K562 (cell line): ENCODE results near the gene MRPL2. TPM values are rescaled to one million over a fixed set of nuclear protein-coding genes. Genes with fewer than 3 reads are reported as not detected.

ENCODE experiments used
- C11orf30 ChIP-seq: fragments of 450-650 bp; IDR thresholded peaks from 2 replicates; pipeline ENCODE4 v1.6.1; 2016; ENCODE audit warnings: low read depth, mild to moderate bottlenecking
- CREM ChIP-seq: IDR thresholded peaks from 2 replicates; pipeline ENCODE4 v1.6.1; 2014; ENCODE audit warnings: antibody characterized with exemption, low read depth
- MGA ChIP-seq: fragments of 450-650 bp; IDR thresholded peaks from 2 replicates; pipeline ENCODE4 v1.6.1; 2016; ENCODE audit warnings: mild to moderate bottlenecking, moderate library complexity
- ZKSCAN1 ChIP-seq: fragments of 150-350 bp; IDR thresholded peaks from 2 replicates; pipeline ENCODE4 v1.6.1; 2016; ENCODE audit warnings: low read depth, low read length
- ZNF184 ChIP-seq: sonication (generic); formaldehyde crosslinking; IDR thresholded peaks from 2 replicates; pipeline ENCODE4 v1.5.0; 2020; ENCODE audit warnings: missing genetic modification reagents
- ZNF253 ChIP-seq: fragments of 250-450 bp; sonication (Bioruptor Pico); conservative IDR thresholded peaks from 2 replicates; pipeline ENCODE4 v1.6.1; 2021; ENCODE audit warnings: mild to moderate bottlenecking
- polyA plus RNA-seq, 8 experiments: library from polyadenylated mRNA; depleted of rRNA in 4 of 8; stranded (reverse) in 5 of 8; unstranded in 3 of 8; fragments of >200 nt; fragmentation: Nextera tagmentation in 2 of 8; fragmentation: Illumina TruSeq in 1 of 8; extraction: Ambion mirVana in 2 of 8; extraction: Trizol in 1 of 8; gene quantifications; 2 replicates each; pipeline versions ENCODE4 v1.2.1 to v1.2.3, GENCODE V29; 2011 to 2014; ENCODE audit warnings: inconsistent platforms in 1 of 8, missing spikeins in 1 of 8
- total RNA-seq, 7 experiments: library from RNA; depleted of rRNA in 6 of 7; stranded (reverse); fragments of >200 nt in 6 of 7; fragmentation: Illumina TruSeq in 2 of 7; extraction: Trizol in 2 of 7; gene quantifications; 2 replicates each; pipeline versions ENCODE4 v1.2.1 to v1.2.3, GENCODE V29; 2011 to 2021; ENCODE audit warnings: low replicate concordance in 1 of 7

MRPL2 gene
- total and polyA plus RNA-seq, 9 of the 15 experiments (the other 6 are each of a cell fraction or from before 2014, with no cell fraction given), result 63.1 to 262 (median 121) TPM

- TF ChIP-seq MGA (peak; percentile 63), C11orf30 (0 out of 2 replicates have a peak, but pooled peaks have one; percentile 3), CREM (0 out of 2 replicates have a peak, but pooled peaks have one; percentile 11), ZNF184 (CRISPR knock-in tag) (no peak), ZNF253 (CRISPR knock-in tag) (no peak), ZKSCAN1 (no peak)
- TF ChIP-seq, all 486 proteins: peak for 35
Measured at GRCh38 chr6:43093436-43094289, 34.4 kb upstream of the MRPL2 start (continued).
